GM21360 (cell line): ENCODE results near the gene SF3B4.

Experiments
- ATAC-seq: cut with Tn5 transposase; IDR thresholded peaks from one replicate; pipeline ENCODE4 v1.9.1; 2021; ENCODE audit warnings: mild to moderate bottlenecking, moderate library complexity; ENCODE audit not compliant: unreplicated experiment

Gene SF3B4

DNA sequence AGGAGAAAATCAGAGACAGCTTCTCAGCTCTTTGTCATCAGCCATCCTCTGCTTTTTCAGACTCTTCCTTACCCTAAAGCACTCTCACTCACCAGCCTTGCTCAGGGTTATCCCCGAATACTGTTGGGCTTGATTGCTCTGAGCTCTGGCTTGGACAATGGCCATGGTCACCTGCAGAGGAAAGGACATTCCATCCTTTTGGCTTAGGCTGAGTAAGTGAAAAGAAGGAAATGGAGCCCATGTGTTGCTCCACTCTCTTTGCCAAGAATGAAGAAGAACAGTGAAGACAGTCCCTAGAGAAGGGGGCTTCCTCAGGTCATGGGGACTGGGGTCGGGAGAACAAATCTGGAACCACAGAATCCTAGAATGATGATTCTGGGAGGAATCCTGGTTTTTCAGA is 6.8 kb upstream of the SF3B4 start:
- ATAC-seq, result no peak

DNA sequence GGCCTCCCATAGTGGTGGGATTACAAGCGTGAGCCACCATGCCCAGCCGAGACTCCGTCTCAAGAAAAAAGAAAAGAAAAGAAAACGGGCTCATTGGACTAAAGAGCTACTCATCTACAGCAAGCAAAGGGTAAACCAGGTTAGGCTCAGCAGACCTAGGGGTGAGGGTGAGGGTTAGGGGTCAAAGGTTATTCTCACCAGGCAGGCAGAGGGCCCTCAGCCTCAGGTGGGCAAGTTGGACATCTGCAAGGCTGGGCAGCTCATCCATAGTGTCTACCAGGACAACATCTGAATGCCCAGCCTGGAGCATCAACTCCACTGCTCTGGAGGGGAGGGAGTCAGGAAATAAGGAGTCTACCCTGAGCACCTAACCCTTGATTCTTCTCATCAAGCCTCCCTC is 5.6 kb upstream of the SF3B4 start:
- no peak for ATAC-seq

DNA sequence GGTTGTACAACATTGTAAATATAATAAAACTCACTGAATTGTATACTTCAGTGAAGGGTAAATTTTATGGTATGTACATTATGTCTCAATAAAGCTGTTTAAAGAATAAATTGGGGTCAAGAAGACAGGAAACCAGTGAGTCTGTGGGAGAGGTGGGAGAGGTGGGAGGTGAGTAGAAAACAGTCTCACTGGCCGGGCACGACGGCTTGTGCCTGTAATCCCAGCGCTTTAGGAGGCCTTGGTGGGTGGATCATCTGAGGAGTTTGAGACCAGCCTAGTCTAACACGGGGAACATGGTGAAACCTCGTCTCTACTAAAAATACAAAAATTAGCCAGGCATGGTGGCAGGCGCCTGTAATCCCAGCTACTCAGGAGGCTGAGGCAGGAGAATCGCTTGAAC is 4.9 kb upstream of the SF3B4 start:
- no peak for ATAC-seq

DNA sequence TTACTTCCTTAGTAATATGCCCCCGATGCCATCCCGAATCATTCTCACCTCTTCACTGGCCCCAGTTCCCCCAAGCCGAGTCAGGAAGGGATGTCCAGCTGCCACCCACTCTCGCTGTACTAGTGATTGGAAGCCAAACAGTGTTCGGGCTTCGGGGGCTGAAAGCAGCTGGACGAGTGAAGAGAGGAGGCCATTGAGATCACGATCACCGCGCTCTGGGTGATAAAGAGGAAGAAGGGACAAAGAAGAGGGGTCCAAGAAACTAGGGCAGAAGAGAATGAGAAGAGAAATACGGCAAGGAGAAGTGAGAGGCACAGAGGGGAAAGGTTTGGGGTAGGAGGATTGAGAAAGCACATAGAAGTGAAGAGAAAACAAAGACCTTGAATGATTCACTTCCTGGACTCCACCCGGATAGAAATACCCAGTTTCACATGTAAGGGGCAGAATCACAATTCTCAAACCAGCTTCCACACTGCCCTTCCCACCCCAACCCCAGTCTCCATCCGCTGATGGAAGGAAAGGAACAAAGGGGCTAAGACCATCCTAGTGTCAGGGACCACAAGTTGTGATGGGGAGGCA is 3.7 kb upstream of the SF3B4 start:
- ATAC-seq, result no peak

DNA sequence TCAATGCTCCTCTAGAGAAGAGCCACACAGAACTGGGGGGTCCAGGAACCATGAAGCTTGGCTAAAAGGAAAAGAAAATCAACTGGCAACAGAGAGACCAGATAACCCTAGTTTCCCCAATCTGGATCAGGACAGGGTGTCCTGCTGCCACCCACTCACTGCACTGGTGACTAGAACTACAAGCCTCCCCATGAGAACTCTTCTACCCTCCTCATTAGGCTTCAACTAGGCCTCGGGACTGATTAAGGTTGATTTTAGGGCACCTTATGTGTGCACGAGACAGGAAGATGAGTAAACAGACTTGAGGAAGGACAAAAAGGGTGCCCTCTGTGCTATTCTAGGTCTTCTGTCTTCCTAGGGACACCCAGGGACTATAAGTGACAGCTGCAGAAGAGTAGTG is 2.3 kb upstream of the SF3B4 start:
- ATAC-seq, result no peak

DNA sequence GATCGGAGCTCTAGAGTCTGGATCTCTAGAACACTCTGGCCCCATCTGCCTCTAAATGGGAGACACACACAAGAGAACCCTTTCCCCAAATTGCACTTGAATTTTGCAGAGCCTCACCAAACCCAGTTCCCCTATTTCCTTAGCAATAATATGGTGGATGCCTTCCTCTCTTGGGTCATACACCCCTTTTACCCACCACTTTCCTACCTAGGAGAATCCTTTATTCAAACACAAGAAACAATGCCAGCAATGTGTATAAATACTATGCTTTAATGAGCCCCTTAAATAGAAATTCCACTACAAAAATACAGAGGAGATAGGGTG is 760 bp upstream of the SF3B4 start:
- no peak for ATAC-seq

DNA sequence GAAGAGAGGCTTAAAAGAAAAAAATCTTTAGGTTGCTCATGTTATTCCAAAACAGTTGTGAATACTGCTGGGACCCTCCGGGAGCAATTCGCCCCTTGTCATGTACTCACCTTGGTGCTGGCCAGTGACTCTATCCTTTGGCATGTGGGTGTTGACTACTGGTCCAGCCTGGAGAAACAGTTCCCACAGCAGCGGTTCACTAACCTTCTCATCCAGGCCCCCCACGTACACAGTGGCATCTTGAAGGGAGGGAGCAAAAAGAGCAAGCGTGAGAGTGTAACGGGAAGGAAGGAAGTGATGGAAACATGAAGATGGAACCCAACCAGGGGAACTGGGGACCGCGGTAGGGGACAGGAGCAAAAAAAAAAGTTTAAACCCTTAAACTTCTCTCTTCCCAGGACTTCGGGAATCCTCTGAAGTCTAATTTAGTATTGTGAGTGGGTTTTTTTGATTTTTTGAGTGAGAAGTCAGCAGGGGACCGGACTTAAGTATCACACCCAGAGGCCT is 494 bp downstream of the SF3B4 start:
- no peak for ATAC-seq

DNA sequence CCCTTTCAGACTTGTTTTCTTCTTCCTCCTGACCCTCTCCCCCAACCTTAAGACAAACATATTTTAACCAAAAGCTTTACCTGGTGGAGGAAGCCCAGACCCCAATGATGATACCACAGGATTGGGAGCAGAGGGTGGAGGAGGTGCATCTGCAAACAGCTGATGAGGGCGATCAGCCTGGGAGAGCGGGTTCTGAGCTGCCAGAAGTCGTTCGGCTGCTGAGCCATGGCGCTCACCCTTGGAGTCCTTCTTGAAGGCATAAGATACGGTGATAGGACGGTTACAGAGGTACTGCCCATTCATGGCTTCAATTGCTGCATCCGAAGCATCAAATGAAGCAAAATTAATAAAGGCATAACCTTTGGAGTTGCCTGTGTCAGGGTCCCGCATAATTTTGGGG is 1.3 kb downstream of the SF3B4 start:
- no peak for ATAC-seq

DNA sequence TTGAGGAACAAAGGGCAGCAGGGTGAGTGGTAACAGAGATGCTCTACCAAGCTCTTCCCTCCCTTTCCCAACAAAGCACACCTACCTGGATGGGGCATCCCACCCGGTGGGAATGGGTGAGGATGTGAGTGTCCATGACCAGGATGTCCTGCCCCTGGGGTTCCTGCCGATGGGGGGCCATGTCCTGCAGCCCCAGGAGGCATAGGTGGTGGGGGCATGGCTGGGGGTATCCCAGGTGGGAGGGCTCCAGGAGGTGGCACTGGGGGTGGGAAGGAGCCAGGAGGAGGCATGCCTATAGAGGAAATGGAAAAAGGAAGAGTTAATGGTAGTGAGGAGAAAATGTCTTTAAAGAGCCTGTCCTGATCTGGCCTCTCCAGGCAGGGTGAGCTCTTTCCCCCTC is 1.9 kb downstream of the SF3B4 start:
- ATAC-seq, result no peak

DNA sequence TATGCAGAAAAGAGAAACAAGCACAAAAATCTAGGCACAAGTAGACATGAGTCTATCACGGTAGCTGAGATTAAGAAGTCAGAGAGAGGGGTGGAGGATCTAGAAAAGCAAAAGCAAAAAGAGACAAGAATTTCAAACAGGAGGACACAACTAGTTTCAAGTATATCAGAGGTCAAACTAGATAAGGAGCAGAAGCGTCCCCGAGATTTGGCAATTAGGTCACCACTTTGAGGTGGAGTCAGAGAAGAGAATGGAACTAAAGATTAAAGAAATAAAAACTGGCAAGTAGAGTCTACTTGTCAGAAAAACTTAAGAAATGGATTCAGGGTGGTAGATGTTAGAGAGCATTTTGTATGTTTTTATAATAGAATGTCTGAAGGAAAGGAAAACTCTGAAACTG is 2.3 kb downstream of the SF3B4 start:
- no peak for ATAC-seq

DNA sequence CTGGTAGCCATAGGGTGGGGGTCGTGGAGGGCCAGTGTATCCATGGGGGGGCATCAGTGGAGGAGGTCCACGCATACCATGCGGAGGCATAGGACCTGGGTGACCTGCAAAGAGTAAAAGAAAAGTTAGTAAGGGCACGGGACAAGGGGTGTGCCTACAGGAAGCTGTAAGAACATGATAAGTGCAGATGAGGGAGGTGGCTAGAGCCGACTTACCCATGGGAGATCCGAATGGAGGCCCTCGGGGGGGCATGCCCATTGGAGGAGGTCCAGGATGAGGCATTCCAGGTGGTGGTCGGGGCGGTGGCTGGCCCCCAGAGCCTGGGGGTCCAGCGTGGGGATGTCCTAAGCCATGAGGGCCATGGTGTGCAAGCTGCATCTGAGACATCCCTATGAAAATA is 4.0 kb downstream of the SF3B4 start:
- ATAC-seq, result no peak

DNA sequence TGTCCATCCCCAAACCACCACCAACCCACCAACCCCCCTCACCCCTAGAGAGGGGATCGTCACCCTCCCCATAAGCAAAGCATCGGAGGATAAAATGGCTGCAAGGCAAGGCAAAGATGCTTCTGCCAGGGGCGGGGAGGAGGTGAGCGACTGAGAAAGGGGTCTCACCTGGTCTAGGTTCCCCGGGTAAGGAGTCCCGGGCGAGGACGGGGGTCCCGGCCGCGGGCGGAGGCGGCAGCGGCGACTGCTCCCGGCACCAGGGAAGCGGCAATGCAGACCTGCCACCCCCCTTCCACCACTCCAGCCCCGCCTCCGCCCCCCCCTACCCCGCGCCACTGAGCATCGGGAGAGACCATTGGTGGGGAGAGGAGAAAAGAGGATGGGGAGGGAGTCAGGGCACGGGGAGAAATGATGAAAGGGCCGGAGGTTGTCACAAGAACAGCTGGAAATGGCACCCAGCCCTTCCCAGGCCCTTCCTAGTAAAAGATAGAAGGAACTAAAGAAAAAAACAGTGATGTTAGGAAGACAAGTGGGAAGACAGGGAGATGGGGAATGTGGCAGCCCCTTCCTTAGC is 9.9 kb downstream of the SF3B4 start, which contains the start of gene SV2A:
TSS of gene SV2A (minus strand) at position 274 of the 574 bp plus-strand sequence. CDS start 4,004 bp downstream, outside the sequence.
- no peak for ATAC-seq

DNA sequence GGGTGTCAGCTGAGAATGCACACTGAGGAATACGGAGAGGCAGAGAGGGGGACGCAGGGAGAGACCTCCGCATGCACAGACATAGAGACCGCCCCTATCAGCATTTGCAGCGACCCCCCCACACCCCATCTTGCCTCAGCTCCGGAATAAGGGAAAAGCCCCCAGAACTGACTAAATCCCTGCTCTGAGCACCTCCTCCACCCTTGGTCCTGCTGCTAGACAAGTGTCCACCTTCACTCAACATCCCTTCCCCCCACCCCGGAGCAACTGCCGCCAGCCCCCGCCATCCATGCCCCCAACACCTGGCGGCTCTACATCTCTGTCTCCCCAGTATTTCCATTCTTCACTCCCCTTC is 10.7 kb downstream of the SF3B4 start:
- no peak for ATAC-seq

DNA sequence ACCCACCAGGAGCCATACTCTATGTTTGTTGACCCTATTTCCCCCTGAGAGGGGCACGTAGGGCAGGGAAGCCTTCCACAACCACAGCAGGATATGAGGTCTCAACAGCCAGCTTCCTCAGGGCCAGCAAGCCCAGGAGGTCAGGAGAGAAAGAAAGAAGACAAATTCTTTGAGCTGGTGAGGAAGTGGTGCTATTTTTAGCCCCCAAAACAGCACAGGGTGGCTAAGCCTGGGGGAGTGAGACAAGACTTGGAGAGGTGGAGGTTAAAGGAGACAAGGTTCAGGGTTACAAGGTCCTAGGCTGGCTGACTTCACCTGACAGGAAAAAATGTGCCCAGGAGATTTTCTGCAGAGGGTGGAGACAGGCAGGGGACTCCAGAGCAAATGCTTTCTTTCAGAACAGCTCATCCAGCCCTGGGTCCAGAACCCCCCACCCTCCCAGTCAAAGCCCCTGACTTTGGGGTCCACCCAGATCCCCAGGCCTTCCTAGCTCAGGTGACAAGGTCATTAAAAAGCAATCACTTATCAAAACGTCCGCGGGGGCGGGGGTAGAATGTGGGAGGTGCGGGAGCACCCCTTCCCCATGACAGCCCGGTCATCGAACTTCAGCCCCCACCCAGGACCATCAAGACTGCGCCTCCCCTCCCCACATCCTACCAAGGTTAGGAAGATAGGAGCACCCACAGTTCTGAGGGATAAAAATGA is 11.3 kb downstream of the SF3B4 start:
- no peak for ATAC-seq

DNA sequence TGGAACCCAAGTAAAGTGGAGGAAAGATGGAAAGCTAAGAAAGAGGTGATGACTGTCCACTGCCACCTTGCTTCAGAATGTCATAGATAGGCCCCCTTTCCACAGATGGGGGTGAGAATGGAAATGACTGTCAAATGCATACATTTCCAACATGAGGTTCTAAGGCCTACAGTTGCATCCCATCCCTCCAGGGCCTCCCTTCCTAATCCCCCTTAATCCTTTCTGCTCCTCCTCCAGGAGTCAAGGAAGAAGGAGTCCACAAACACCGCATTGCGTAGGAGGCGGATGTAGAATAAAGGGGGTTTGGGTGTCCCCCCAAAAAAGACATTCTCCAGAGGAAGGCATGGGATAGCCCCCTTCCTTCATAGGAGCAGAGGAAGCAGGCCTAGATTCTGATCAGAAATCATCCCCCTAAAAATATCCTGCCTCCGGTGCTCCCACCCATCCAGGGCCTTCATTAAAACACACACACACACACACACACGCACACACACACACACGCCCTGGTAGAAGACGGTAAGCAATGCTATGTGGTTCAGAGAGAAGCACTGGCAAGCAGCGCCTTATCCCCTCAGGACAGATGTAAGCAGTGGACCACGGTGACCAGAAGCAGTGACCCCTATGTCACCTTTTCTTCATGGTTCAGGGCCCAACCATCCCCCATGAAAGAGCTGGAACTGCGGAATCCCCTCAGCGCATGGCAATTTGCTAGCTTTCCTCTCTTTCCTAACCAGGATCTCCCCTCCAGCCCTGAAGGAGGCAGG is 12.0 kb downstream of the SF3B4 start:
- no peak for ATAC-seq

DNA sequence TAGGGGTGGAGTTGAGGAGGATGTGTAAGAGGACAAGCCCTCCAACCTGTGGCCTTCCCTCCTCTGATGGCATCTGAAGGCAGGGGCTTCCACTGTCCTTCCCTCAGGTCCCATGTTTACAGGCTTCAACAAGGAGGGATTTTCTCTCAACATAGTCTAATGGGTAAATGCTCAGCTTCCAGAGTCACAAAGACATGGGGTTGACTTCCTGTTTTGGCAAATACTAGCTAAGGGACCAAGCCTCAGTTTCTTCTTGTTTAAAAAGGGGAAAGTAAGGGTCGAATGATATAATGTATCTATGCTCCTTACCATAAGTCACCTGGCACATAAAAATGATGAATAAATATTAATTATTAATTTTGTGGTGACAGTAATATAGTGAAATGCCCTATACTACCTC is 13.1 kb downstream of the SF3B4 start:
- no peak for ATAC-seq

DNA sequence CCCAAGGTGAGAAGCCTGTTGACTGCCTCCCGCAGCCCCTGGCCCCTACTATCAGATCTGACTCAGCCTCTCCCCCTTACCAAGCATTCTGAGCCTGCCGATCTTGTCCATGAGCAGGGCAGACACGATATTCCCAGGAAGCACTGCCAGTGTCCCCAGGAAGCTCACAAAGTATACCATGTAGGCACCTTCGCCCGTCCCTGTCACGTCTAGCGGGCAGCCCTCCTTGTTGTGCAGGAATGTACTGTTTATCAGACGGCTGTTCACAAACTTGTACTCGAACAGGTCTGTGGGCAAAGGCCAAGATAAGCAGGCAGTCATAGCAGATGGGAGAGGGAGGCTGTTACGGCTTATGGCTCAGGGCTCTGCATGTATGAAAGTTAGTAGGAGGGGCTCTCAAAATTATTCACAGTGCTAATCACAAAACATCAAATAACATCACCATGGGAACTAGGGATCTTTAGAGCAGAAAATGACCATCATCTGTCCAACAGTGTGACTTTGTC is 21.0 kb downstream of the SF3B4 start:
- no peak for ATAC-seq

DNA sequence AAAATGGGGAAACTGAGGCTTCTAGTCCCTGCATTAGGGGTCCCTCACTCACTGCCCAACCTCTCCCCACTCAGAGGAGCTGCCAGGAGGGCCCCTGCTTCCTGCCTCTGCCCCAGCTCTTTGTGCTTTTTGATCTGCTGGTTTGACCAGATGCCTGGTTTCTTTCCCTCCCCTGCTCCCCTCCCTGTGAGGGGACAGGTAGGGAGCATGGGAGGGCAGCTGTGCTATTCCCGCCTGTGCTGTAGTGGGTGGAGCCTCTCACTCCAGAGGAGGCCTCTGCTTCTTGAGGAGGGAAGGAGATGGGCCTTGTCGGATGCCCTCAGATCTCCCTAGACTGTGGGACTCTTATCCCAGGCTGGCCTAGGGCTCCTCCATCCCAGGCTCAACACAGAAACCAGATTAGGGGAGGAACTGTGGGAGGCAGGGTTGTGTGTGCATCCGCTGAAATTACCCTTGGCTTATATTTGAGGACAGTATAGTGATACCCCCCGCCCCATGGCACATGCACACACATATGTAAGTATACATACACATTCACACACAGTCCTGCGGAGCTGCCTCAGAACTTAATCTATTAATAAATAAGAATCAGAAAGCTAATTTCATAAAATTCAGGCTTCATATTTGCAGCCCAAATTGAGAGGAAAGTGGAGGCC is 23.6 kb downstream of the SF3B4 start:
- ATAC-seq, result no peak

DNA sequence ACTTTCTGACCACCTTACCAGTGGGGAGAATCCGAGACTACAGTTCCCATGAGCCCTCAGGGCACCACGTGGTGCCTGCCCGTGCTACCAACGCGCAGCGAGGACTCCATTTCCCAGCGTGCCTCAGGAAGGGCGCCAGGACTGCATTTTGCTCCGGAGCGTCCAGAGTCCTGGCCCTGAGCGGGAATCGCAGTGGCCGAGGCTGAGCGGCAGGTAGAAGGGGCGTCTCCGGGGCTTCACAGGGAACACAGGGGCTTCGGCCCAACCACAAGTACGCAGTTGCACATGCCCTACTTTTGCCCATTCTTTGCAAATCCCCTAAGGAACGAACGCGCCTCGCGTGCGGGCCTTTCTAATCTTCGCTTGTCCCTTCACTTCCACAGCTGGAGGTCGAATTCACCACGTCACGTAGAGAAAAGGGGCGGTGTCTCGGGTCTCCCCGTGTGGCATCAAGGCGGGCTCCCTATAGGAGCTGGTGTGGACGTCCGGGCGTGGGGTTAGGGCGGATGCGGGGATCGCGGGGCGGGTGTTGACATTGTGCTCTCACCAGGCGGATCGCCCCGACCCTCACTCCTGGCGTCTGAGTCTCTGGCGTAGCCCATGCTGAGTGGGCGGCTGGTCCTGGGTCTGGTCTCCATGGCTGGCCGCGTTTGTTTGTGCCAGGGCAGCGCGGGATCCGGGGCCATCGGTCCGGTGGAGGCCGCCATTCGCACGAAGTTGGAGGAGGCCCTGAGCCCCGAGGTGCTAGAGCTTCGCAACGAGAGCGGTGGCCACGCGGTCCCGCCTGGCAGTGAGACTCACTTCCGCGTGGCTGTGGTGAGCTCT is 27.9 kb downstream of the SF3B4 start, which contains the start of gene BOLA1:
TSS of gene BOLA1 (plus strand) at position 109 of the 825 bp plus-strand sequence. CDS start at position 601, 492 bp downstream.
- ATAC-seq, result peak; percentile 89

DNA sequence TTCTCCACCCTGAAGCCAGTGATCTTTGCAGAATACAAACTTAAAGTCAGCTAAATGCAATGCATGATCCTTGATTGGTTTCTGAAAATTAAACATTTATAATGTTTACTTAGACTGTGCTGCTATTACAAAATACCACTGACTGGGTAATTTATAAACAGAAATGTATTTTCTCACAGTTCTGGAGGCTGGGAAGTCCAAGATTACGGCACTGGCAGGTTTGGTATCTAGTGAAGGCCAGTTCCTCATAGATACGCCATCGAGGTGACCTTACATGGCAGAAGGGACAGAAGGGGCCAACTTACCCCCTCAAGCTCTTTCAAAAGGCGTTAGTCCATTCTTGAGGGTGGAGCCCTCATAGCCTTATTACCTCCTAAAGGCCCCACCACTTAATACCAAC is 31.0 kb downstream of the SF3B4 start:
- no peak for ATAC-seq
